Measurements from ENCODE around the gene PDE1A.

The PDE1A gene

GRCh38 chr2:182220335-182220734, 206.5 kb downstream of the PDE1A start:
- in situ Hi-C loops (cut with HindIII; ENCODE audit: low pct_ligation_motif_present, low sequenced_read_pairs): no loop called here
- no peak overlapping the region for H3K4me3 ChIP-seq (ENCODE audit: low read depth, low read length)
- H3K27ac ChIP-seq: no peak overlapping the region
- no peaks in the 10 kb centered on the region for H3K36me3 ChIP-seq (replicated peaks)
- no peak for DNase-seq
- TF ChIP-seq, protein P1, sequence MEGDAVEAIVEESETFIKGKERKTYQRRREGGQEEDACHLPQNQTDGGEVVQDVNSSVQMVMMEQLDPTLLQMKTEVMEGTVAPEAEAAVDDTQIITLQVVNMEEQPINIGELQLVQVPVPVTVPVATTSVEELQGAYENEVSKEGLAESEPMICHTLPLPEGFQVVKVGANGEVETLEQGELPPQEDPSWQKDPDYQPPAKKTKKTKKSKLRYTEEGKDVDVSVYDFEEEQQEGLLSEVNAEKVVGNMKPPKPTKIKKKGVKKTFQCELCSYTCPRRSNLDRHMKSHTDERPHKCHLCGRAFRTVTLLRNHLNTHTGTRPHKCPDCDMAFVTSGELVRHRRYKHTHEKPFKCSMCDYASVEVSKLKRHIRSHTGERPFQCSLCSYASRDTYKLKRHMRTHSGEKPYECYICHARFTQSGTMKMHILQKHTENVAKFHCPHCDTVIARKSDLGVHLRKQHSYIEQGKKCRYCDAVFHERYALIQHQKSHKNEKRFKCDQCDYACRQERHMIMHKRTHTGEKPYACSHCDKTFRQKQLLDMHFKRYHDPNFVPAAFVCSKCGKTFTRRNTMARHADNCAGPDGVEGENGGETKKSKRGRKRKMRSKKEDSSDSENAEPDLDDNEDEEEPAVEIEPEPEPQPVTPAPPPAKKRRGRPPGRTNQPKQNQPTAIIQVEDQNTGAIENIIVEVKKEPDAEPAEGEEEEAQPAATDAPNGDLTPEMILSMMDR (IDR thresholded peaks at IDR 0.05; ENCODE audit: low read depth, low read length, missing control alignments): no peak
- H3K27me3 ChIP-seq (replicated peaks): no peaks in the 10 kb centered on the region

DNA sequence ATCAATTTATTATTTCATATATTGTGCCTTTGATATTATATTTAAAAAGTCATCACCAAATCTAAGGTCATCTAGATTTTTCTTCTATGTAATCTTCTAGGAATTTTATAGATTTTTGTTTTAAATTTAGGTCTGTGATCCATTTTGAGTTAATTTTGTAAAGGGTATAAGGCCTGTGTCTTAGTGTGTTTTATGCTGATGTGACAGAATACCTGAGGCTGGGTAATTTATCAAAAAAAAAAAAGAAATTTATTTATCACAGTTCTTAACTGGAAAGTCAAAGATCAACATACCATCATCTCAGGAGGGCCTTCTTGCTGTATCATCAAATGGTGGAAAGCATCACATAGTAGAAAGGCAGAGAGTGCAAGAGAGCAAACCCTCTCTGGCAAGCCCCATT, 216.2 kb downstream of the PDE1A start:
- Histone ChIP-seq H3K36me3 (replicated peaks) (no peaks in the 10 kb centered on the region), H3K27me3 (replicated peaks) (no peaks in the 10 kb centered on the region), H3K27ac (no peak overlapping the region), H3K4me3 (ENCODE audit: low read depth, low read length) (no peak overlapping the region)
- TF ChIP-seq, protein P1 (IDR thresholded peaks at IDR 0.05; ENCODE audit: low read depth, low read length, missing control alignments): no peak
- no peak for DNase-seq
- in situ Hi-C loops (cut with HindIII; ENCODE audit: low pct_ligation_motif_present, low sequenced_read_pairs): no loop called here

DNA sequence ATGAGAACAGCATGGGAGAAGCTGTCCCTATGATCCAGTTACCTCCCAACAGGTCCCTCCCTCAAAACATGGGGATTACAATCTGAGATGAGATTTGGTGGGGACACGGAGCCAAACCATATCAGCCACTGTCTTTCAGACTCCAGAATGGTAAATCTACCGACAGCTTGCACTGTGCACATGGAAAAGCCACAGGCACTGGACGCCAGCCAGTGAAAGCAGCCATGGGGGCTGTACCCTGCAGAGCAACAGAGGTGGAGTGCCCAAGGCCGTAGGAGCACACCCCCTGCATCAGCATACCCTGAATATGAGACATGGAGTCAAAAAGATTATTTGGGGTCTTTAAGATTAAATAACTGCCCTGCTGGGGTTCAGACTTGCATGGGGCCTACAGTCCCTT, 218.4 kb downstream of the PDE1A start:
- no peaks in the 10 kb centered on the region for H3K27me3 ChIP-seq (replicated peaks)
- no peaks in the 10 kb centered on the region for H3K36me3 ChIP-seq (replicated peaks)
- no peak overlapping the region for H3K4me3 ChIP-seq (ENCODE audit: low read depth, low read length)
- no peak for DNase-seq
- TF ChIP-seq, protein P1 (IDR thresholded peaks at IDR 0.05; ENCODE audit: low read depth, low read length, missing control alignments): no peak
- in situ Hi-C loops (cut with HindIII; ENCODE audit: low pct_ligation_motif_present, low sequenced_read_pairs): no loop called here
- H3K27ac ChIP-seq: no peak overlapping the region

DNA sequence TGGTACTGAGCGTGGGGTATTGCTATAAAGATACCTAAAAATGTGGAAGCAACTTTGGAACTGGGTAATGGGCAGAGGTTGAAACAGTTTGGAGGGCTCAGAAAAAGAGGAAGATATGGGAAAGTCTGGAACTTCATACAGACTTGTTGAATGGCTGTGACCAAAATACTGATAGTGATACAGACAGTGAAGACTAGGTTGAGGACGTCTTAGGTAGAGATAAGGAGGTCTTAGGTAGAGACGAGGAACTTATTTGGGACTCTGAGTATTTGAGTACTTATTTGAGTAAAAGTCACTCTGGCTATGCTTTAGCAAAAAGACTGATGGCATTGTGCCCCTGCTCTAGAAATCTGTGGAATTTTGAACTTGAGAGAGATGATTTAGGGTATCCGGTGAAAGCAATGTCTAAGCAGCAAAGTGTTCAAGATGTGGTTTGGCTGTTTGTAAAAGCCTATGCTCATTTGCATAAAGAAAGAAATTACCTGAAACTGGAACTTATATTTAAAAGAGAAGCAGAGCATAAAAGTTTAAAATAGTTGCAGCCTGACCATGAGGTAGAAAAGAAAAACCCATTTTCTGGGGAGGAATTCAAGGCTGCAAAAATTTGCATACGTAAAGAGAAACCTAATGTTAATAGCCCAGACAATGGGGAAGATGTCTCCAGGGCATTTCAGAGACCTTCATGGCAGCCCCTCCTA, 219.6 kb downstream of the PDE1A start:
- in situ Hi-C loops (cut with HindIII; ENCODE audit: low pct_ligation_motif_present, low sequenced_read_pairs): no loop called here
- TF ChIP-seq, protein P1 (IDR thresholded peaks at IDR 0.05; ENCODE audit: low read depth, low read length, missing control alignments): no peak
- H3K27ac ChIP-seq: no peak overlapping the region

DNA sequence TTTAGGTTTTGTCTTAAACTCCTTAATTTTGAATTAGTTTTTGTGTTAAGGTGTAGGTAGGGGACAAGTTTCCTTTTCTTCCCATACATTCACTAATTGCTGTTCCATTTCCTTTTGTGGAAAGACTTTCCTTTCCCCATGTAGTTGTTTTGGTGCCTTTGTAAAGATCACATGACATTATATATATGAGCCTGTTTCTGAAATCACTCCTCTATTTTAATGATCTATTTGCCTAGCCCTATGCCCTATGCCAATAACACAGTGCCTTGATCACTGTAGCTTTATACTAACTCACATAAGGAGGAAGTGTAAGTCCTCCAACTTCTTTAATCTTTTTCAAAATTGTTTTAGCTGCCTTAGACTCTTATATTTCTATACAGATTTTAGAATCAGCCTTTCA, 229.3 kb downstream of the PDE1A start:
- Histone ChIP-seq H3K4me3 (ENCODE audit: low read depth, low read length) (no peak overlapping the region), H3K36me3 (replicated peaks) (no peaks in the 10 kb centered on the region), H3K27me3 (replicated peaks) (no peaks in the 10 kb centered on the region), H3K27ac (no peak overlapping the region)
- DNase-seq: no peak
- in situ Hi-C loops (cut with HindIII; ENCODE audit: low pct_ligation_motif_present, low sequenced_read_pairs): loop anchor here (25.0 kb wide), 1 partner anchor 465 kb away; no protein-coding TSS in a partner anchor
- TF ChIP-seq, protein P1 (IDR thresholded peaks at IDR 0.05; ENCODE audit: low read depth, low read length, missing control alignments): no peak

More for the DNA sequence above, 219.6 kb downstream of the PDE1A start:
- no peaks in the 10 kb centered on the region for H3K27me3 ChIP-seq (replicated peaks)
- no peaks in the 10 kb centered on the region for H3K36me3 ChIP-seq (replicated peaks)
- H3K4me3 ChIP-seq (ENCODE audit: low read depth, low read length): no peak overlapping the region
- no peak for DNase-seq

- Histone ChIP-seq H3K27ac (no peak overlapping the region), H3K4me3 (ENCODE audit: low read depth, low read length) (no peak overlapping the region), H3K27me3 (replicated peaks) (no peaks in the 10 kb centered on the region), H3K36me3 (replicated peaks) (no peaks in the 10 kb centered on the region)
- no peak for DNase-seq
- TF ChIP-seq, protein P1 (IDR thresholded peaks at IDR 0.05; ENCODE audit: low read depth, low read length, missing control alignments): no peak
- in situ Hi-C loops (cut with HindIII; ENCODE audit: low pct_ligation_motif_present, low sequenced_read_pairs): loop anchor here (25.0 kb wide), 1 partner anchor 469 kb away; no protein-coding TSS in a partner anchor
Measured at GRCh38 chr2:182193291-182193690, 233.5 kb downstream of the PDE1A start.

Measured in brain microvascular endothelial cell (primary cell).